Dermis blood vessel endothelial cell (primary cell): ENCODE results near the gene SPPL3. TPM values are rescaled to one million over a fixed set of nuclear protein-coding genes. Genes with fewer than 3 reads are reported as not detected.

Experiments
- DNase-seq: peaks from one replicate; pipeline ENCODE4 v3.0.0; 2010
- total RNA-seq: library from RNA; depleted of rRNA; stranded (reverse); fragments of >200 nt; gene quantifications from 2 replicates; pipeline ENCODE4 v1.2.3, GENCODE V29; 2014

The SPPL3 gene
- total RNA-seq, 1 donor from 2014 or later: 5.6 TPM

DNA sequence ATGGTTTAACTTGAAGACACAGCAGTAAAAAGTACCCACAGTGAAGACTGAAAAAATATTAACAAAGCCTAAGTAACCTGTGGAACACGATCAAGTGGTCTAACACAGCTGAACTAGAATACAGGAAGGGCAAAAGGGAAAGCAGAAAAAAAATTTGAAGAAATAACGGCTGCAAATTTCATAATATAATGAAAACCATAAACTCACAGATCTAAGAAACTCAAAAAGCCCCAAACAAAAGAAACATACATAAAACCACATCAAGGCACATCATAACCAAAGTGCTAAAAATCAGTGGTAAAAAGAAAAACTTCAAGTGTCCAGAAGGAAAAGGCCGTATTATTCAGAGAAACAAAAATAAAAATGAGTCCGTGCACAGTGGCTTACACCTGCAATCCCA, 30.9 kb downstream of the SPPL3 start:
- no peak for DNase-seq

DNA sequence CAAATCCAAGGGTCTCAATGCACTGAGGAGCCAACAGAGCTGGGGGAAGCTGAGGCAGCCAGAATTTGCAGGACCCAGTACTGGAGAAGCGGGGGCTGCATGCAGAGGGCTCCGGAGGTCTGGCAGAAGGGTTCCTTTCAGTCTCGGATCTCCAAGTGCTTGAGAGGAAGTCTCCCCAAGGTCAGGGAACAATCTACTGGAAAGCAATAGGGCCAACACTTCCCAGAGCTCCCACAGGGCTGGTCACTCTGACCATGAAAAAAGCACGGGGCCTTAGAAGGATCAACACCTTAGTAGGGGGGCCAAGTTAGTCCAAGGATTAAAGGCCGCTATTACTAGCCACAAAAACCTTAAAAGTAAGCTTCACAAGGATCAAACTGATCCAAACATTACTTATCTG, 31.7 kb downstream of the SPPL3 start:
- peak; percentile 26 for DNase-seq

DNA sequence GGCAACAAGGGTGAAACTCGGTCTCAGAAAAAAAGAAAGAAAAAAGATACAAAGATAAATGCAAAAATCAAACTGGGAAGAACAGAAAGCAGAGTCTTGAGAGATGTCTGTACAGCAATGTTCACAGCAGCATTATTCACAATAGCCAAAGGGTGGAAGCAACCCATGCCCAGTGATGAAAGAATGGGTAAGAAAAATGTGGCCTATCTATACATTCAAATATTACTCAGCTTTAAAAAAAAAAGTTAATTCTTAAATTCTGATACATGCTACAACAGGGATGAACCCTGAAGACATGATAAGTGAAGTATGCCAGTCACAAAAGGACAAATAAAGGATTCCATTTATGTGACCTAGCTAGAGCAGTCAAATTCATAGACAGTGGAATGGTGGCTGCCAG, 33.7 kb downstream of the SPPL3 start:
- DNase-seq: no peak

DNA sequence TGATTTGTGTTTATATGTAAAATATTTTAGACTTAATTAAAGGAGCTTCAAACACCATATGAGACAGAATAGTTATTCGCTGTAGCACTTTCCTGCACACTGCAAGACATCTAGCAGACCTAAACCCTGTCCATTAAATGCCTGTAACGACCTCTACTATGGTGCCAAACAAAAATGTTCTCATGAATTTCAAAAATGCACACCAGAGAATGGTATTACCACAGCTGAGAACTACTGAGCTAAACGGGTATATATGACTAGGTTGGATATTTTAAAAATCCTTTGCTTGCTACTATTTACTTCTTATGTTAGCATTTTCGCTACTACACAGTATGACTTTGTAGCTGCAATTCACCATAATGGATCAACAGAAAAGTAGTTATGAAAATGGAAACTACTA, 34.8 kb downstream of the SPPL3 start:
- no peak for DNase-seq

DNA sequence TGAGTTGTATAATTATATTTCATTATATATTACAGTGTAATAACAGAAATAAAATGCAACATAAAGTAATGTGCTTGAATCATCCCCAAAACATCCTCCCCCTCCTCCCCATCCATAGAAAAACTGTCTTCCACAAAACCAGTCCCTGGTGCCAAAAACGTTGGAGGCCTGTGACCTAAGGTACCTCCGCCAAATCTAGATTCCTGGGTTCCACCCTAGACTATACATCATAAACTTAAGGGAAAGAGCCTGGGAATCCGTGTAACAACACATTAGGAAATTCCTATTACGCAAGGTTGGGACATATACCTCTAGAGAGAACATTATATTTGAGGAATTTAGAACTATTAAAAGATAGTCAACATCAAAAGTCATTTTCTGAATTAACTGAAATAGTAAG, 38.0 kb downstream of the SPPL3 start:
- DNase-seq: no peak

DNA sequence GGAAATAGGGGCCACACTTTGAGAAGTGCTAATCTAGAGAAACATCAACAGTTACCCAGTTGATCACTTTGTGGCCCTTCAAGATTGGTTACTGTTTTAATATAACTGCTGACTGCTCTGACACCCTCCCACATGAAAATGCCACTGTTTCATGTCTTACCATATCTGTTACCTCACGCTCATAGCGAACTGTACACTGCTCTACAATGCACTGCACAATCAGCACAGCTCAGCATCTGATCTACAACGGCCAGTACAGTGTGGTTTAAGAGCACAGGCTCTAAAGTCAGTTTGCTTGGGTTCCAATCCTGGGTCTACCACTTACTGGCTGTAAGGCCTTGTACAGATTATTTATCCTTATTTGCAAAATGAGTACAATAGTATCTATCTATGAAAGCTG, 39.1 kb downstream of the SPPL3 start:
- DNase-seq: no peak

DNA sequence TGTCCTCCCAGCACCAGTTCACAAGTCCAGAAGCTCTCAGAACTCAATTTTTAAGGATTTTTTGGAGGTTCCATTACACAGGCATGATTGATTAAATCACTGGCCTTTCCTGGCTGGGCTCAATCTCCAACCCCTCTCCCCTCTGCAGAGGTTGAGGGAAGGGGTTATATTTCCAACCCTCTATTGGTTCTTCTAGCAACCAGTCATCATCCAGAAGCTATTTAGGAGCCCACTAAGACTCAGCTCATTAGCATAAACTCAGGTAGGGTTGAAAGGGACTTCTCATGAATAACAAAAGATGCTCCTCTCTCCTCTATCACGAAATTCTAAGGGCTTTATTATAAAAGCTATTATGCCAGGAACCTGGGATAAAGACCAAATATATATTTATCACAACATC, 41.5 kb downstream of the SPPL3 start:
- DNase-seq: no peak

DNA sequence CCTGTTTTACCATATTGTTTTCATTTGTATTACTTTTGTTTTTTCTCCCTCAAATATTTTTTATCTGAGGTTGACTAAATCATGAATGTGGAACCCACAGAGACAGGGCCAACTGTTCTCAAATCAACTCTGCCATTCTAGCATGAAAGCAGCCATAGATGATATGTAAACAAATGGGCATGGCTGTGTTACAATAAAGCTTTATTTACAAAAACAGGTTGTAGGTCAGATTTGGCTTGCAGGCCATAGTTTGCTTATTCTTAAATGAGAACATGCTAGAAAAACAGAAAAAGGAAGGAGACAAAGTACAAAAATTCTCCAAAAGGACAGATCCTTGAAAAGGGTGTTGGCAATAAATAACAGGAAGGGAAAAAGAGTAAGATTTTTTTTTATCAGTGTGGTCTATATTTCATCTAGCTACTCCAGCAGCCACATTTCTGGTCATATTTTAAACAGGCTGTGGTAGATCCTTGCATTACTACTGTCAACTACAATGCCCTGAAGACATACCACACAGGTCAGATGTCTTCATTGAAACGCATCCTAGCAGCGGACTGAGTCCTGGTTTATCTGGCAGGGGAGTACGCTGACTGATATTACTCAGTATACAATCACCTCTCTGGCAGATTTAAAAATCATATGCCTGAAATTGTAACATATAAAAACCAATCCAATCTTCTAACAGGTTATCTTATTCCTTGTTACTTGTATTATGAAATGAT, 42.9 kb downstream of the SPPL3 start:
- no peak for DNase-seq

DNA sequence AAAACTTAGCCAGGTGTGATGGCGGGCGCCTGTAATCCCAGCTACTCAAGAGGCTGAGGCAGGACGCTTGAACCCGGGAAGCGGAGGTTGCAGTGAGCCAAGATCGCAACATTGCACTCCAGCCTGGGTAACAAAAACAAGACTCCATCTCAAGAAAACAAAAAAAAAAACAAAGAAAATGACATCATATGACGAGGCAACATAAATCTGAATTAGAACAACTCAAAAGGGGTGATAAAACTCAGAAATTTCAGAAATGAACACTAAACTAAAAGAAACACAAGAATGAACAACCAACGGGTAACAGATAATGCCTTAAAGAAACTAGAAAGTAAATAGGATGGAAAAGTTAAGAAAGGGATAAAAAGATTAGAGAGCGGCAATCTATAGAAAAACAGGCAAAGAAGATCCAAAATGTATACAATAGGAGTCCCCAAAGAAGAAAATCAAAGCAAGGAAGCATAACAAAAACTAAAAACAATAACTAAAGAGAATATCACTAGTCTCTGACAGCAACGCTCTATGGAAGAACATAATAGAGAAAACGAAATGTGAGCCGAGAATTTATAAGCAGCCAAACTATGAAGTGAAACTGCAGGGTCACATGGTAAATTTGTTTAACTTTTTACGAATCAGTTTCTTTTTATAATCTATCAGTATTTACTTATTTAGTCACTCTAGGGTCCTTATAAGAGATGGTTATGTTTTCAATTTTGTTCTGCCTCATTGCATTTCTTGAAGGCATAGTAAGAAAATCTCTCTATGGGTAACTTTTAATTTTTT, 45.7 kb downstream of the SPPL3 start:
- no peak for DNase-seq

DNA sequence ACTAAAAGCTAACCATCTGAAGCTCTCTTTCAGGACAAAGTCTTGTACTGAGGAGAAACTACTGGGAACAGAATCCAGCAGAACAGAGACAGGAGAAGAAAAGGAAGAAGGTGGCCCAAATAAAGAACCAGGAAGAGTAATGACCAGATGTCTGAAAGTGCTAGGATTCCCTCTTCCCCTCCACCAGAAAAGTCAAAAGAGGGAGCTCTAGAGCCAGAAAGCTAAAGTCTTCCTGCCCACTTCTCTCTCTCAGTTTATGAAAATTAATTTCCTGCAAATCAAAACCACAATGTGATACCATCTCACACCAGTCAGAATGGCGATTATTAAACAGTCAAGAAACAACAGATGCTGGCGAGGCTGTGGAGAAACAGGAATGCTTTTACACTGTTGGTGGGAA, 47.2 kb downstream of the SPPL3 start:
- DNase-seq: peak; percentile 34

DNA sequence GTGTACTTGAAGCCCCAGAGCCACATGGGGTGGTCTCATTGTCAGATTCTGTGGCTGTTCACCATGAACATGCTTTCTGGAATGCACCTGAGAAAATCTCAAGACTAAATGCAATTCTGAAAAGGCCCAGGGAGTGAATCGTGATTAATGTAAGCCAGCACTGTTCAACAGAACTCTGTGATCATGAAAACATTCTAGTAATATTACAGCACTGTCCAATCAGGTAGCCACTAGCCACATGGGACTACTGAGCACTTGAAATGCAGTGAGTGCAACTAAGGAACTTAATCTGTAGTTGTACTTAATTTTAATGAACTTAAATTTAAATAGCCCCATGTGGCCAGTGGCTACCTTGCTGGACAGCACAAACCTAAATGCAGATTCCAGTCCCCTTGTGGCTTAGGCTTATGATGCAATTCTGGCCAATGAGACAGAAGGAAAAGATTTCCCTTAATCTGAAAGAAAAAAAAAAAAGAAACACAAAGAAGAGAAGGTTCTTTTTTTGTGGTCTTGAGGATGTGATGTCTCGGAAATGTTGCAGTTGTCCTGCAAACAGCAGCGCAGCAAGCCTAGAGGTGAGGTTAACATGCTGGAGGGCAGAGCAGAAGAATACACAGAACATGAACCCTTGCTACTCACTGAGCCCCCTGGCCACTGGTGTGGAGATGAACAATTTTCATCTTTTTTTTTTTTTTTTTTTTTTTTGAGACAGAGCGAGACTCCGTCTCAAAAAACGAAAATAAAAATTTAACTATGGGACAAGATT, 48.2 kb downstream of the SPPL3 start:
- DNase-seq: no peak

DNA sequence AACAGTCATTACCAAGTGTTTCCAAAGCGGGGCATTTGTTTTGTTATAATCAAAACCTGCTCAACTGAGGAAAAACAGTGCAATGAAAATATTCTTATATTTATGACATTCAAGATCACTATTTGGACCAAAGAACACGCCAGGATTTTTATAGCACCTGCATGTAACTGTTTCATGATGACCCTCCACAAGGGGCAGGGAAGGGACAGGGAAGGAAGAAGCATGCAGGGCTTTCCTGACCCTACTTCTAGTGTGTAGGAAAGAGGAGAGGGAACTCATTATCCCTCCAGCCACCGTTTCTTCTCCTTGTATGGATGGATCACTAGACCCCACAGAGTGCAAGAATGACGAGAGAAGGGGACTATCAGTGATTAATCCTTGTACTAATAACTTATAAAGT, 49.4 kb downstream of the SPPL3 start:
- DNase-seq: no peak

DNA sequence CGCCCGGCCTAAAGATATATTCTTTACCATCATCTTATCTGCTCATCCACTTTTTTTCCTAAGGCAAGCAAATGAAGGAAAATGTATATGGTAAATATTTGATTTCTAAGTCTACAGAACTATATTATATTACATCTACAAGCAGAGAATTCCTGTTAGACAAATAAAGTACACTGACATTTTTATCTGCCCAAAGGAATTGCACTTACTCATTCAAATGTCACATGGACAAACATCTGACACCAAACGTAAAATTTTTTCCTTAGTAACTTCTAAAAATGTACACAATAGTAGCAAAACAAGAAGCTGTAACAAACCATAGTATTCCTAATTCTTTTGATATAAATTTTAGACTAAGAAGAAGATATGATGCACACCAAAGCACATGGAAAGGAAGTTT, 51.0 kb downstream of the SPPL3 start:
- peak; percentile 19 for DNase-seq

DNA sequence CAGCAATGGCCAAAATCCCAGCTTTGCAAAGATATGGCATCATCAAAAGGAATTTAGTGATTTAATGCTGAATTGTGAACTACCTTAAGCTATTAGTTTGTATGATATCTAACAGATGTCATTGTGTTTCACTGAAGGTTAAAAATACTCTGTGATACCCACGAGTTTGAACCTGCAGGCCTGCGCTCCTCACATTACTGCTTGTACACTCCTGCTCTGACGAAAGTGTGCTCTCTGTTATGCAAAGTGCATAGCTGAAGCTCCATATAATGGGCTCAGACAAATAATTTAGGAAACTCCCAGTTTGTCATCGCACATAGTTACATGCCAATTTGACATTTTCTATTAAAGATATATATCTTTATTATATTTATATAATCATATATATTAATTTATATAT, 52.2 kb downstream of the SPPL3 start:
- no peak for DNase-seq

DNA sequence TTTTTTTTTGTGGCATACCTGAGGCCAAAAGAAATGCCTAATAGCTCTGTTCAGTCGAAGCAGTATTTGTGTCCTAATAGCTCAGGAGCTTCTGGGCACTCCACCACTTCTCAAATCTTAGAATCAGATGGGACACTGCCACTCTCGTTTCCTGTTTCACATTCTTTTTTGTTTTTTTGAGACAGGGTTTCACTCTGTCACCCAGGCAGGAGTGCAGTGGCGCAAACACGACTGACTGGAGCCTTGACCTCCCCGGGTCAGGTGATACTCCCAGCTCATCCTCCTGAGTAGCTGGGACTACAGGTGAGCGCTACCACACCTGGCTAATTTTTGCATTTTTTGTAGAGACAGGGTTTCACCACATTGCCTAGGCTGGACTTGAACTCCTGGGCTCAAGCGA, 52.7 kb downstream of the SPPL3 start:
- no peak for DNase-seq

DNA sequence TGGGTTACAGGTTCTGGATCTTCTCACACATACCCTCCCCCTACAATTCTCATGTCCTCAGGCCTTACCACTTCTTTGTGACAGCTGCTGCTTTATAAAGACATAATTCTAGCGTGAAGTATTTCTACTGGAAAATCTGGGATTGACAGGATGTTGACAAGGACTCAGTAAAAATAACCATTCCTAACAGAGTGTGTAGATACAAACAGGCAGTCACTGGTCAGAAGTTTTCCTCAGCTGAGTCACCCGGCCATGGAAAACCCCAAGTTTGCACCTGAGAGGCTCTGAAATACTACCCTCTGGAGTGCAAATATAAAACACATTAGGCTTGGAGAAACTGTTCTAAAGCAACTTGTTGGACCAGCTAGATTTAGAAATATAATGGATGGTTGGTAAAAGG, 54.4 kb downstream of the SPPL3 start:
- DNase-seq: peak; percentile 92

DNA sequence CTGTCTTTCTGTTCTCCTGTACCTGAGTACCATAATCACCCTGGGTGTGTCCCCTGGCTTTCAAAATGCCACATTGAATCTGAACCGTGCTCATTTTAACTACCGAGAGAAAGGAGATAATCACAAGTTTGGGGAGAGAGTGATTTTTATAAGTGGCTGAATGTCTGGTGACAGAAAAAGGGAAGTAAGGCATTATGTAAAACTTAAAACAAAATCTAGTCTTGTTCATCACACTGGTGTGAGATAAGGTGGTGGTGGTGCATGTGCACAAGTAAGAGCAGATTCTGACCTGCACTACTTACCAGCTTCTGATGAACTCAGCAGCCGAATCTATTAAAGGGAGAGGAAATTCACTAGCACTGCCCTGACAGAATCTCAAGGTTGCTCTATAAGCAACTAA, 56.3 kb downstream of the SPPL3 start:
- no peak for DNase-seq

DNA sequence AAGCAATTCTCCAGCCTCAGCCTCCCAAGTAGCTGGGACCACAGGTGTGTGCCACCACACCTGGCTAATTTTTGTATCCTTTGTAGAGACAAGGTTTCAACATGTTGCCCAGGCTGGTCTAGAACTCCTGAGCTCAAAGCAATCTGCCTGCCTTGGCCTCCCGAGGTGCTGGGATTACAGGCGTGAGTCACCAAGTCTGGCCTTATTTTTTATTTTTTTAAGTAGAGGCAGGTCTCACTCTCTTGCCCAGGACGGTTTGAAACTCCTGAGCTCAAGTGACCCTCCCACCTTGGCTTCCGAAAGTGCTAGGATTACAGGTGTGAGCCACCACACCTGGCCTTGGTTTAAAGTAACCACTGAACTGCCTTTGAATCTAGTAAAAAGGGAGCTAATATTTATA, 56.8 kb downstream of the SPPL3 start:
- no peak for DNase-seq

DNA sequence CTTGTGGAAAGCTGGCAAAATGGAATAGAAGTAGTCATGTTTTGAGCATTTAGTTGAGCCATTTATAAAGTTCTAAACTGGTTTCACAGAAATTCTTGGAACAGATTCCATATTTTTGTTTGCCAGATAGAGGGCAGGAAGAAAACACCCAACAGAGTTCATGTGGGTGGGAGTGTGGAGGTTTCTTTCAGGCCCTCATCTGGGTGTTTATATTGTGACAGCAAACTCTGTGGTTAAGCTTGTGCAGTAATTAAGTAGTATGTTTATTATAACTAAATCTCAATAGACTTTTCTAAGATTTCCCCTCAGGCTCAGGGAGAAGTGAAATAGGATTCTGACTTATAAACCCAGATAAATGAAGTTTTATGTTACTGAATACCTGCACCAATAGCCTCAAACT, 57.4 kb downstream of the SPPL3 start:
- no peak for DNase-seq

DNA sequence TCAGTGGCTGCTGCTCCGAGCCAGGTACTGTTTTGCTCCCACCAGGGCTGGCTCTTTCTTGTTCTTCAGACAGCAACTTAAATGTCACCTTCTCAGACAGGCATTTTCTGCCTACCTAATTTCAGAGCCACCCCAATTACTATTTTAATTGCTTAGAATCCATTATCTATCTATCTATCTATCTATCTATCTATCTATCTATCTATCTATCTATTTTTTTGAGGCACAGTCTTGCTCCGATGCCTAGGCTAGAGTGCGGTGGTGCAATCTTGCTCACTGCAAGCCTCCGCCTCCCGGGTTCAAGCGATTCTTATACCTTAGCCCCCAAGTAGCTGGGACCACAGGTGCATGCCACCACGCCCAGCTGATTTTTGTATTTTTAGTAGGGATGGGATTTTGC, 58.5 kb downstream of the SPPL3 start:
- no peak for DNase-seq

DNA sequence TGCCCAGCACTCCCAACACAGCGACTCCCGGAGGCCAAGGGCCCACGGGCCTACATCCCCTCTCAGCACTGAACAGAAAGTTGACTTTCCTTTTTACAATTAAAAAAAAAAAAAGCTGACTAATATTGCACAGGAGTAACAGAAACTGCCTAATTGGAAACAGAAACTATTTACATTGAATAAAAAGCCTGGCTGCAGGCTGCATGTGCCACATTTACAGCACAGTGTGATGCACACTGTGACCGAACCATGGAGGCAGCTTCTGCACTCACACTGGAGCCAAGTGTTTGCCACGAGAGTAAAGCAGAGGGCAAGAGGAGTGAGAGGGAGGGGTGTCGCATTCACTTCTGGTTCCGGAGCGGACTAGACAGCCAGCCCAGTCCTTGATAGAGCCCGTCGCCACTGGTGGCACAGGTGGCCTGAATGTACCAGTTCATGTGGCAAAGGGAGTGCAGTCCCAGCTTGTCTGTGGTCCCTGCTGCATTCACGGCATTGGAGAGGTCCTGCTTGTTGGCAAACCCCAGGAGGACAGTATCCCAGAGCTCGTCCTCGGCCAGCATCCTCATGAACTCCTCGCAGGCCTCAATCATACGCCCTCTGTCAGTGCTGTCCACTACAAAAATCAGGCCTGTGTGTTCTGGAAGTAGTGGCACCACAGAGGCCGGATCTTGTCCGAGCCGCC, 59.2 kb downstream of the SPPL3 start:
- DNase-seq: no peak

DNA sequence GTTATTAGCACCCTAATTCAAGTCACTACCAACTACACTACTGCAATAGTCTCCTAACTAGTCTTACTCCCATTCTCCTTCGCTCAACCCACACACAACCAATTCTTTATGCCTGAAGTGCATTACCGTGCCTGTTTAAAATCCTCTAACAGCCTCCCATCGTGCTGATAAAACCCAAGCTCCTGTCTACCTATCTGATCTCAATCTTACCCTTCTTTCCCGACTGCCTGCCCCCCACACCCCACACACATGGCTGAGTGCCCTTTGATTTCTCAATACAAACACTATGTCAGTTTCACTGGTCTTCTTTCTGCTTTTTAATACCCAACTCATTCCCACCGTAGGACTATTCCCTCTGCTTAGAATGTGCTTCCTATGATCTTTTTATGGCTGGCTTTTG, 59.9 kb downstream of the SPPL3 start:
- no peak for DNase-seq

DNA sequence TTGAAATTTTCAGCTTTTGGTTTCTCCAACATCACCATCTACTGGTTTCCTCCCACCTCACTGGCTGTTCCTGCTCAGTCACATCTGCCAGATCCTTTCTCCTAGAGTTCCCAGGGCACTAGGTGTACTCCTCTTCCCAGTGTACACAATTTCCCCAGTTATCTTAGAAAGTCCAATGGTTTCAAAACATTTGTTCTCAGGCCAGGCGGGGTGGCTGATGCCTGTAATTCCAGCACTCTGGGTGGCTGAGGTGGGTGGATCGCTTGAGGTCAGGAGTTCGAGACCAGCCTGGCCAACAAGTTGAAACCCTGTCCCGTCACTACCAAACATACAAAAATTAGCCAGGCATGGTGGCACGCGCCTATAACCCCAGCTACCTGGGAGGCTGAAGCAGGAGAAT, 60.7 kb downstream of the SPPL3 start:
- no peak for DNase-seq
